K562 (cell line): ENCODE data around the gene DNMT3A. TPM values are rescaled to one million over a fixed set of nuclear protein-coding genes. Genes with fewer than 3 reads are reported as not detected.
A peak's percentile ranks its signal among the peaks of the same experiment; 100 is the strongest.

Source experiments
- ATAC-seq: fragments of 200-7000 bp; cut with Tn5 transposase; 3 replicates; pipeline ENCODE4 v1.9.1; 2020; ENCODE audit warnings: moderate library complexity
- BruUV-seq: library from RNA; stranded (reverse); fragments of 400-500 nt; replicated peaks from 2 replicates; lab custom pipeline; 2021; lab: Mats Ljungman, UMichigan
- CTCF ChIA-PET: fragments of 300-600 bp; formaldehyde crosslinking; extraction: SDS; loops from one replicate; lab custom pipeline; 2021; ENCODE audit warnings: low intra/inter-chr PET ratio; lab: Yijun Ruan, JAX
- POLR2A ChIA-PET: fragments of 300-600, 350-650 bp; sonication (Branson Sonifier 250); formaldehyde crosslinking; extraction: SDS; loops from one replicate; lab custom pipeline; 2021; ENCODE audit warnings: antibody characterized with exemption, inconsistent platforms; lab: Yijun Ruan, JAX
- DNase-seq, 4 experiments: peaks; one replicate each; pipeline versions ENCODE4 v3.0.0 to v3.0.0-alpha.2; 2011 to 2018; ENCODE audit warnings: low spot score in 3 of 4, mixed read lengths in 3 of 4; ENCODE audit errors: extremely low read depth in 1 of 4
- FAIRE-seq: peaks from 2 replicates; lab custom pipeline; 2011; peaks lifted over from hg19 to GRCh38; lab: Jason Lieb, UNC
- H2AFZ ChIP-seq: 2 replicates; pipeline ENCODE4 v1.6.0; 2011; ENCODE audit warnings: low read depth, low read length, control low read depth, inconsistent platforms
- H3K27ac ChIP-seq: fragments of 200-600 bp; 3 replicates; pipeline ENCODE4 v1.8.0; 2011; ENCODE audit warnings: low read depth, mild to moderate bottlenecking, control low read depth, inconsistent platforms, low read length, moderate library complexity, mixed read lengths; ENCODE audit errors: extremely low read depth
- H3K27me3 ChIP-seq, 2 experiments: fragments of 300-600 bp in 1 of 2; 2 replicates in 1 of 2; 3 replicates in 1 of 2; pipeline versions ENCODE4 v1.6.0 to v1.8.0; 2011; ENCODE audit warnings: inconsistent platforms in 2 of 2, low read length in 2 of 2, mild to moderate bottlenecking in 1 of 2, mixed read lengths in 1 of 2, moderate library complexity in 1 of 2; ENCODE audit not compliant: control insufficient read depth in 2 of 2, insufficient read depth in 2 of 2
- H3K36me3 ChIP-seq: fragments of 300-600 bp; 3 replicates; pipeline ENCODE4 v1.8.0; 2011; ENCODE audit warnings: mild to moderate bottlenecking, low read length, inconsistent platforms; ENCODE audit not compliant: control insufficient read depth, insufficient read depth
- H3K4me1 ChIP-seq, 2 experiments: fragments of 200-600 bp in 1 of 2; replicated peaks in 1 of 2; 2 replicates in 1 of 2; 3 replicates in 1 of 2; pipeline versions ENCODE4 v1.5.1 to v1.8.0; 2011; ENCODE audit warnings: inconsistent platforms in 2 of 2, low read length in 2 of 2, mild to moderate bottlenecking in 1 of 2, mixed read lengths in 1 of 2, moderate library complexity in 1 of 2; ENCODE audit not compliant: control insufficient read depth in 2 of 2, insufficient read depth in 2 of 2
- H3K4me2 ChIP-seq: 2 replicates; pipeline ENCODE4 v1.6.1; 2011; ENCODE audit warnings: low read length, control low read depth, inconsistent platforms, mixed read lengths; ENCODE audit not compliant: insufficient read depth
- H3K4me3 ChIP-seq: fragments of 200-600 bp; sonication (generic), shearing (Covaris generic); 2 replicates; pipeline ENCODE4 v1.5.1; 2016; ENCODE audit warnings: control low read depth, inconsistent platforms
- H3K79me2 ChIP-seq: fragments of 200-600 bp; 3 replicates; pipeline ENCODE4 v1.8.0; 2011; ENCODE audit warnings: low read length, inconsistent platforms; ENCODE audit not compliant: control insufficient read depth, insufficient read depth
- H3K9ac ChIP-seq, 2 experiments: 2 replicates each; pipeline versions ENCODE4 v1.6.0 to v1.6.1; 2011; ENCODE audit warnings: low read depth in 2 of 2, low read length in 2 of 2, control low read depth in 1 of 2, inconsistent platforms in 1 of 2, mild to moderate bottlenecking in 1 of 2, mixed read lengths in 1 of 2; ENCODE audit not compliant: insufficient read depth in 1 of 2
- H3K9me1 ChIP-seq: one replicate; pipeline ENCODE4 v1.6.0; 2011; ENCODE audit warnings: inconsistent platforms, mild to moderate bottlenecking, low read length, moderate library complexity; ENCODE audit not compliant: control insufficient read depth, insufficient read depth
- H3K9me3 ChIP-seq: replicated peaks from 2 replicates; pipeline ENCODE4 v1.5.1; 2011; ENCODE audit warnings: low read depth, low read length, inconsistent platforms; ENCODE audit not compliant: control insufficient read depth, insufficient read depth
- H4K20me1 ChIP-seq: replicated peaks from 2 replicates; pipeline ENCODE4 v1.6.1; 2011; ENCODE audit warnings: low read length, inconsistent platforms, mixed read lengths; ENCODE audit not compliant: control insufficient read depth, insufficient read depth
- KDM4B ChIP-seq, 2 experiments: fragments of 450-650 bp in 1 of 2; sonication (generic) in 1 of 2; IDR thresholded peaks; 2 replicates each; pipeline ENCODE4 v1.6.1; 2016 to 2017; ENCODE audit warnings: borderline replicate concordance in 2 of 2, antibody characterized with exemption in 1 of 2, low read depth in 1 of 2, mild to moderate bottlenecking in 1 of 2
- KLF10 ChIP-seq: fragments of 250-450 bp; sonication (Bioruptor Pico); IDR thresholded peaks from 2 replicates; pipeline ENCODE4 v1.6.1; 2021; ENCODE audit warnings: matching md5 sums
- NFXL1 ChIP-seq: fragments of 450-650 bp; formaldehyde crosslinking; IDR thresholded peaks from 2 replicates; pipeline ENCODE4 v1.4.0; 2021; ENCODE audit warnings: mild to moderate bottlenecking
- SRF ChIP-seq, 2 experiments: fragments of 250-450, 450-650 bp in 1 of 2; sonication (Bioruptor Pico) in 1 of 2; sonication (generic) in 1 of 2; formaldehyde crosslinking; IDR thresholded peaks; 2 replicates each; pipeline versions ENCODE4 v1.5.0 to v1.5.1; 2020 to 2022; ENCODE audit warnings: mild to moderate bottlenecking in 1 of 2, missing genetic modification reagents in 1 of 2
- TARDBP ChIP-seq: fragments of 450-650 bp; IDR thresholded peaks from 2 replicates; pipeline ENCODE4 v1.6.1; 2016
- WGBS: fragments of 100-300 bp; shearing (Covaris generic); methylation state at CpG from one replicate; pipeline ENCODE4 v1.1.6; 2016; ENCODE audit warnings: low coverage, mixed read lengths; ENCODE audit not compliant: insufficient coverage; ENCODE audit errors: missing lambda C conversion rate; 5-methylcytosine and 5-hydroxymethylcytosine counted together
- in situ Hi-C: fragments of 300-500 bp; cut with MboI; formaldehyde crosslinking; loops from 4 replicates; pipeline ENCODE4 v1.15.0; 2018; ENCODE audit warnings: inconsistent platforms, mixed read lengths
- intact Hi-C: fragments of 100-400 bp; cut with micrococcal nuclease; formaldehyde crosslinking; loops from 2 replicates; pipeline ENCODE4 v1.14.2; 2022
- polyA plus RNA-seq, 8 experiments: library from polyadenylated mRNA; depleted of rRNA in 4 of 8; stranded (reverse) in 5 of 8; unstranded in 3 of 8; fragments of >200 nt; fragmentation: Nextera tagmentation in 2 of 8; fragmentation: Illumina TruSeq in 1 of 8; extraction: Ambion mirVana in 2 of 8; extraction: Trizol in 1 of 8; gene quantifications; 2 replicates each; pipeline versions ENCODE4 v1.2.1 to v1.2.3, GENCODE V29; 2011 to 2014; ENCODE audit warnings: inconsistent platforms in 1 of 8, missing spikeins in 1 of 8
- total RNA-seq, 7 experiments: library from RNA; depleted of rRNA in 6 of 7; stranded (reverse); fragments of >200 nt in 6 of 7; fragmentation: Illumina TruSeq in 2 of 7; extraction: Trizol in 2 of 7; gene quantifications; 2 replicates each; pipeline versions ENCODE4 v1.2.1 to v1.2.3, GENCODE V29; 2011 to 2021; ENCODE audit warnings: low replicate concordance in 1 of 7
- TF ChIP-seq, protein P1 (sequence below), 2 experiments: fragments of 450-650 bp; conservative IDR thresholded peaks; 2 replicates each; pipeline ENCODE4 v1.6.1; 2017; ENCODE audit warnings: mild to moderate bottlenecking in 2 of 2, moderate library complexity in 2 of 2
- TF ChIP-seq, protein P2 (sequence below): fragments of 450-650 bp; IDR thresholded peaks from 2 replicates; pipeline ENCODE4 v1.6.1; 2018; ENCODE audit warnings: mild to moderate bottlenecking, low read depth; ENCODE audit not compliant: partially characterized antibody
- TF ChIP-seq, protein P3 (sequence below), 2 experiments: fragments of 450-650 bp in 1 of 2; sonication (generic) in 1 of 2; formaldehyde crosslinking in 1 of 2; IDR thresholded peaks; 2 replicates each; pipeline versions ENCODE4 v1.7.1 to v1.9.0; 2016 to 2022; ENCODE audit warnings: inconsistent platforms in 1 of 2, mild to moderate bottlenecking in 1 of 2, missing genetic modification reagents in 1 of 2

Gene DNMT3A
- total and polyA plus RNA-seq, 9 of the 15 experiments (the other 6 are each of a cell fraction or from before 2014, with no cell fraction given), result 3.0 to 16.0 (median 6.1) TPM

DNA sequence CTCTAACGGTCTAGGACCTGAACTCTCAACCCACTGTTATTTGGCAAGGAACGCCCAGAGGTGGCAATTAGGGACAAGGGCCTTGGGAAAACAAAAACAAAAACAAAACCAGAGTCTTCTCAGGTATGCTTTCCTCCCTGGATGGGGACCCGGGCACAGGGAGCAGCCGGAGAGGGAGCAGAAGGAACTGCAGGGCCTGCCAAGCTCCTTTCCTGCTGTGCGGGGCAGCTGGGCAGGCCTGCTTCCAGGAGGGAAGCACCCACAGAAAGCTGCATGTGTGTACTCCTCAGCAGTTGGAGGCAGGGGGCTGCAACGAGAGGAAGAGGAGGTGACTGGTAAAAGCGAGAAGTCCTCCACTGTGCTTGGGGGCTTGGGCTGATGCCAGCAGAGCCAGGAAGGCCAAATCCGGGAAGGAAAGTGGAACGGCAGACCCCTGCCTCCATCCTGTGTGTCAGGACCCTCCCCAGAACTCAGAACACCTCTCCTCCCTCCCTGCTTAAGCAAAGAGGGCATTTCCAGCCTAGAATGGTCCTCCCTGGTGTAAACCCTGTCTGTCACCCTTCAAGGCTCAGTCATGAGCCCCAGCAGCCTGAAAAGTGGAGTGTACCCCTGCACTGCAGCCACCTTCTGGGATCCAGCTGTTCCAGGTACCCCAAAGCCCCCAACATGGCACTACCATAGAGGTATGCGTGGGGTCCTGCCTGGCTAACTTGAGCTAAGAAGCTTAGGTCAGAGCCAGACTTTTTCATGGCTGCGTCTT is 56.3 kb downstream of the DNMT3A start:
- no peaks in the 10 kb centered on the region for H3K4me1 ChIP-seq
- no peak for FAIRE-seq
- no peak overlapping the region for H3K4me2 ChIP-seq
- in situ Hi-C loops, result no loop called here
- H3K36me3 ChIP-seq, result no peaks in the 10 kb centered on the region
- no TSS peak for BruUV-seq
- 20% methylated on average over 11 of the region's 11 CpGs for WGBS
- DNase-seq, result no peak
- 0 out of 2 replicates have a peak overlapping the region, but pooled peaks have one; percentile 0 for H2AFZ ChIP-seq
- no peak overlapping the region for H3K27ac ChIP-seq
- H3K27me3 ChIP-seq, result peaks cover 24 to 76% of the 10 kb centered on the region in 2 experiments; a peak in 4 of 5 replicates
- ATAC-seq, result no peak
- H3K9ac ChIP-seq, result no peak overlapping the region
- H3K9me3 ChIP-seq, result no peaks in the 10 kb centered on the region
- no peak overlapping the region for H3K4me3 ChIP-seq
- intact Hi-C loops, result no loop called here
- CTCF ChIA-PET, result no interaction called here
- H3K9me1 ChIP-seq, result no peaks in the 10 kb centered on the region
- 0 out of 2 replicates have a peak, but pooled peaks cover 4% of the 10 kb centered on the region for H4K20me1 ChIP-seq
- H3K79me2 ChIP-seq, result no peaks in the 10 kb centered on the region
- POLR2A ChIA-PET, result interaction anchor here (1.2 kb wide), 1 partner anchor 12 kb away, joined by 5 read pairs; no protein-coding TSS in a partner anchor
- TF ChIP-seq TARDBP (no peak), KLF10 (no peak), KDM4B (IDR thresholded peaks at IDR 0.05; ENCODE audit: borderline replicate concordance in 2 of 2, low read depth in 1 of 2) (no peak), SRF (CRISPR knock-in tag; IDR thresholded peaks at IDR 0.05) (no peak), NFXL1 (no peak)
- TF ChIP-seq, protein P1, sequence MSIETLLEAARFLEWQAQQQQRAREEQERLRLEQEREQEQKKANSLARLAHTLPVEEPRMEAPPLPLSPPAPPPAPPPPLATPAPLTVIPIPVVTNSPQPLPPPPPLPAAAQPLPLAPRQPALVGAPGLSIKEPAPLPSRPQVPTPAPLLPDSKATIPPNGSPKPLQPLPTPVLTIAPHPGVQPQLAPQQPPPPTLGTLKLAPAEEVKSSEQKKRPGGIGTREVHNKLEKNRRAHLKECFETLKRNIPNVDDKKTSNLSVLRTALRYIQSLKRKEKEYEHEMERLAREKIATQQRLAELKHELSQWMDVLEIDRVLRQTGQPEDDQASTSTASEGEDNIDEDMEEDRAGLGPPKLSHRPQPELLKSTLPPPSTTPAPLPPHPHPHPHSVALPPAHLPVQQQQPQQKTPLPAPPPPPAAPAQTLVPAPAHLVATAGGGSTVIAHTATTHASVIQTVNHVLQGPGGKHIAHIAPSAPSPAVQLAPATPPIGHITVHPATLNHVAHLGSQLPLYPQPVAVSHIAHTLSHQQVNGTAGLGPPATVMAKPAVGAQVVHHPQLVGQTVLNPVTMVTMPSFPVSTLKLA (conservative IDR thresholded peaks at IDR 0.05), result no peak
- TF ChIP-seq, protein P2, sequence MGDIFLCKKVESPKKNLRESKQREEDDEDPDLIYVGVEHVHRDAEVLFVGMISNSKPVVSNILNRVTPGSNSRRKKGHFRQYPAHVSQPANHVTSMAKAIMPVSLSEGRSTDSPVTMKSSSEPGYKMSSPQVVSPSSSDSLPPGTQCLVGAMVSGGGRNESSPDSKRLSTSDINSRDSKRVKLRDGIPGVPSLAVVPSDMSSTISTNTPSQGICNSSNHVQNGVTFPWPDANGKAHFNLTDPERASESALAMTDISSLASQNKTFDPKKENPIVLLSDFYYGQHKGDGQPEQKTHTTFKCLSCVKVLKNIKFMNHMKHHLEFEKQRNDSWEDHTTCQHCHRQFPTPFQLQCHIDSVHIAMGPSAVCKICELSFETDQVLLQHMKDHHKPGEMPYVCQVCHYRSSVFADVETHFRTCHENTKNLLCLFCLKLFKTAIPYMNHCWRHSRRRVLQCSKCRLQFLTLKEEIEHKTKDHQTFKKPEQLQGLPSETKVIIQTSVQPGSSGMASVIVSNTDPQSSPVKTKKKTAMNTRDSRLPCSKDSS, result no peak
- TF ChIP-seq, protein P3, sequence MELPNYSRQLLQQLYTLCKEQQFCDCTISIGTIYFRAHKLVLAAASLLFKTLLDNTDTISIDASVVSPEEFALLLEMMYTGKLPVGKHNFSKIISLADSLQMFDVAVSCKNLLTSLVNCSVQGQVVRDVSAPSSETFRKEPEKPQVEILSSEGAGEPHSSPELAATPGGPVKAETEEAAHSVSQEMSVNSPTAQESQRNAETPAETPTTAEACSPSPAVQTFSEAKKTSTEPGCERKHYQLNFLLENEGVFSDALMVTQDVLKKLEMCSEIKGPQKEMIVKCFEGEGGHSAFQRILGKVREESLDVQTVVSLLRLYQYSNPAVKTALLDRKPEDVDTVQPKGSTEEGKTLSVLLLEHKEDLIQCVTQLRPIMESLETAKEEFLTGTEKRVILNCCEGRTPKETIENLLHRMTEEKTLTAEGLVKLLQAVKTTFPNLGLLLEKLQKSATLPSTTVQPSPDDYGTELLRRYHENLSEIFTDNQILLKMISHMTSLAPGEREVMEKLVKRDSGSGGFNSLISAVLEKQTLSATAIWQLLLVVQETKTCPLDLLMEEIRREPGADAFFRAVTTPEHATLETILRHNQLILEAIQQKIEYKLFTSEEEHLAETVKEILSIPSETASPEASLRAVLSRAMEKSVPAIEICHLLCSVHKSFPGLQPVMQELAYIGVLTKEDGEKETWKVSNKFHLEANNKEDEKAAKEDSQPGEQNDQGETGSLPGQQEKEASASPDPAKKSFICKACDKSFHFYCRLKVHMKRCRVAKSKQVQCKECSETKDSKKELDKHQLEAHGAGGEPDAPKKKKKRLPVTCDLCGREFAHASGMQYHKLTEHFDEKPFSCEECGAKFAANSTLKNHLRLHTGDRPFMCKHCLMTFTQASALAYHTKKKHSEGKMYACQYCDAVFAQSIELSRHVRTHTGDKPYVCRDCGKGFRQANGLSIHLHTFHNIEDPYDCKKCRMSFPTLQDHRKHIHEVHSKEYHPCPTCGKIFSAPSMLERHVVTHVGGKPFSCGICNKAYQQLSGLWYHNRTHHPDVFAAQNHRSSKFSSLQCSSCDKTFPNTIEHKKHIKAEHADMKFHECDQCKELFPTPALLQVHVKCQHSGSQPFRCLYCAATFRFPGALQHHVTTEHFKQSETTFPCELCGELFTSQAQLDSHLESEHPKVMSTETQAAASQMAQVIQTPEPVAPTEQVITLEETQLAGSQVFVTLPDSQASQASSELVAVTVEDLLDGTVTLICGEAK (IDR thresholded peaks at IDR 0.05), result no peak
- TF ChIP-seq, protein P3 (CRISPR knock-in tag; IDR thresholded peaks at IDR 0.05), result no peak
